Tibial nerve (tissue), 4 donors: Measurements from ENCODE around the gene ZNF738. TPM values are rescaled to one million over a fixed set of nuclear protein-coding genes. Genes with fewer than 3 reads are reported as not detected.
"Not testable (repeated sequence)": the region's sequence is repeated elsewhere in the genome, so short reads cannot be mapped to it uniquely, and the experiment has no call there.

Experiments
- DNase-seq, 2 donors: peaks; one replicate each; pipeline ENCODE4 v3.0.0-alpha.2; 2019; ENCODE audit warnings: low spot score in 2 of 2
- H3K27ac ChIP-seq, 4 donors: fragments of 200-600 bp; sonication (generic) in 3 of 4; one replicate each; pipeline ENCODE4 v1.5.1; 2017 to 2019; ENCODE audit warnings: mild to moderate bottlenecking in 1 of 4
- H3K27me3 ChIP-seq, 2 donors: fragments of 200-600 bp; sonication (generic) in 1 of 2; one replicate each; pipeline versions ENCODE4 v1.5.1 to v1.6.0; 2017 to 2019
- H3K36me3 ChIP-seq, 3 donors: fragments of 200-600 bp; sonication (generic); one replicate each; pipeline ENCODE4 v1.5.1; 2018 to 2019
- H3K4me1 ChIP-seq, 4 donors: fragments of 200-600 bp; sonication (generic) in 3 of 4; one replicate each; pipeline ENCODE4 v1.5.1; 2017 to 2019
- H3K4me3 ChIP-seq, 4 donors: fragments of 200-600 bp; sonication (generic) in 3 of 4; one replicate each; pipeline ENCODE4 v1.5.1; 2017 to 2019; ENCODE audit warnings: mild to moderate bottlenecking in 1 of 4, moderate library complexity in 1 of 4
- H3K9me3 ChIP-seq, 4 donors: fragments of 200-600 bp; sonication (generic) in 3 of 4; one replicate each; pipeline ENCODE4 v1.5.1; 2017 to 2019
- EP300 ChIP-seq, 2 donors: sonication (generic); formaldehyde crosslinking; IDR thresholded peaks; one replicate each; pipeline ENCODE4 v1.6.1; 2017; ENCODE audit warnings: antibody characterized with exemption in 2 of 2, mild to moderate bottlenecking in 1 of 2
- POLR2A ChIP-seq, 2 donors: fragments of 450-650 bp; IDR thresholded peaks; one replicate each; pipeline ENCODE4 v1.6.1; 2017; ENCODE audit warnings: antibody characterized with exemption in 2 of 2, mild to moderate bottlenecking in 2 of 2, moderate library complexity in 2 of 2
- WGBS, 2 donors: methylation state at CpG; one replicate each; pipeline ENCODE4 v1.1.5; 2018; 5-methylcytosine and 5-hydroxymethylcytosine counted together
- total RNA-seq, 4 donors: library from RNA; depleted of rRNA; stranded (reverse); fragments of >200 nt; gene quantifications; one replicate each; pipeline ENCODE4 v1.1.0, GENCODE V29; 2016
- TF ChIP-seq, protein P1 (sequence below), 5 experiments: fragments of 200-600 bp in 3 of 5; fragments of 450-650 bp in 2 of 5; sonication (generic) in 3 of 5; IDR thresholded peaks; one replicate each; pipeline ENCODE4 v1.5.1; 2016 to 2019; ENCODE audit warnings: antibody characterized with exemption in 5 of 5, mild to moderate bottlenecking in 3 of 5, moderate library complexity in 2 of 5

The ZNF738 gene
- total RNA-seq, 4 donors from 2014 or later: 3.3 to 10.2 (median 7.1) TPM

DNA sequence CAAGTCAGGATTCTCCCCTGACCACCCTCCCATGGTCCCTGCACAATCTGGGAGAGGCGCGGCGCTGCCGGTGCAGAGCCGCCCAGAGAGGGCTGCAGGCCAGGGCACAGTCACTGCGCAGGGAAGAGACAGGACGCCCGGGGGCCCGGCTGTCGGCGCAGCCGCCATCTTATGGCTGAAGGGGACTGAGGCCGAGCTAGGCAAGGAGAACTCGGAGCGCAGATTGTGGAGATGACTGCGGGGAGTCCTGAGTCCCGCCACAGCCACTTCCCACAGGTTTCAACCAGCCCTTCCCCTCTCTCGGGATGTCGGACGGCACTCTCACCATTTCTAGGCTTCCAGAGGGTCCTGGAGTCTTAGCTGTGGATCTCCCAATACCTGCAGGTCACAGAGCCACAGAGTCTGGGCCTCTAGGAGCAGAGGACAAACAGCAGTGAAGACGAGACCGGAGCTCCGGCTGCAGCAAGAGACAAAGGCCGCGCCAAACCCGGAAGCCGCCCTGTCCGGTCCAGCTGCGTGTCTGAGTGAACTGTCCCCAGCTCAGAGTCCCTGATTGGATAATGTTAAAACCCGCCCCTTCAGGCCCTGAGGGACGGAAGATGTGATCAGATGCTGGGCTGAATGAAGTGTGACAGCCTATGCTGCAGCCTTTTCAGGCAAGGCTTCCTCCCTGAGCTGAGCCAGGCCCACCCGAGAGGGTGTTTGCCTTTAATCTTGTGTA is 29.8 kb upstream of the ZNF738 start, which contains the start of gene ZNF708:
ZNF708 (minus strand) TSS at position 526 of the 721 bp plus-strand sequence; CDS start at position 328, 198 bp downstream.
- Histone ChIP-seq H3K36me3 (peaks cover 0 to 20% (median 8%) of the 10 kb centered on the region in 3 donors), H3K27me3 (no peaks in the 10 kb centered on the region), H3K27ac (peak within 1 kb of the TSS; percentile 73 to 98 (median 94)), H3K4me3 (peak within 1 kb of the TSS; percentile 50 to 86 (median 70)), H3K4me1 (peaks cover 0 to 28% (median 4%) of the 10 kb centered on the region in 4 donors), H3K9me3 (peaks cover 0 to 5% (median 0%) of the 10 kb centered on the region in 4 donors)
- peak; percentile 83 to 92 for DNase-seq
- peak; percentile 51 to 94 for TF ChIP-seq EP300 (IDR thresholded peaks at IDR 0.05)
- TF ChIP-seq, protein P1, sequence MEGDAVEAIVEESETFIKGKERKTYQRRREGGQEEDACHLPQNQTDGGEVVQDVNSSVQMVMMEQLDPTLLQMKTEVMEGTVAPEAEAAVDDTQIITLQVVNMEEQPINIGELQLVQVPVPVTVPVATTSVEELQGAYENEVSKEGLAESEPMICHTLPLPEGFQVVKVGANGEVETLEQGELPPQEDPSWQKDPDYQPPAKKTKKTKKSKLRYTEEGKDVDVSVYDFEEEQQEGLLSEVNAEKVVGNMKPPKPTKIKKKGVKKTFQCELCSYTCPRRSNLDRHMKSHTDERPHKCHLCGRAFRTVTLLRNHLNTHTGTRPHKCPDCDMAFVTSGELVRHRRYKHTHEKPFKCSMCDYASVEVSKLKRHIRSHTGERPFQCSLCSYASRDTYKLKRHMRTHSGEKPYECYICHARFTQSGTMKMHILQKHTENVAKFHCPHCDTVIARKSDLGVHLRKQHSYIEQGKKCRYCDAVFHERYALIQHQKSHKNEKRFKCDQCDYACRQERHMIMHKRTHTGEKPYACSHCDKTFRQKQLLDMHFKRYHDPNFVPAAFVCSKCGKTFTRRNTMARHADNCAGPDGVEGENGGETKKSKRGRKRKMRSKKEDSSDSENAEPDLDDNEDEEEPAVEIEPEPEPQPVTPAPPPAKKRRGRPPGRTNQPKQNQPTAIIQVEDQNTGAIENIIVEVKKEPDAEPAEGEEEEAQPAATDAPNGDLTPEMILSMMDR (IDR thresholded peaks at IDR 0.05): no peak
- TF ChIP-seq POLR2A (IDR thresholded peaks at IDR 0.05): peak; percentile 83 to 93
- WGBS, 2 donors: 0 to 1% methylated on average over 19 to 29 of the region's 32 CpGs

DNA sequence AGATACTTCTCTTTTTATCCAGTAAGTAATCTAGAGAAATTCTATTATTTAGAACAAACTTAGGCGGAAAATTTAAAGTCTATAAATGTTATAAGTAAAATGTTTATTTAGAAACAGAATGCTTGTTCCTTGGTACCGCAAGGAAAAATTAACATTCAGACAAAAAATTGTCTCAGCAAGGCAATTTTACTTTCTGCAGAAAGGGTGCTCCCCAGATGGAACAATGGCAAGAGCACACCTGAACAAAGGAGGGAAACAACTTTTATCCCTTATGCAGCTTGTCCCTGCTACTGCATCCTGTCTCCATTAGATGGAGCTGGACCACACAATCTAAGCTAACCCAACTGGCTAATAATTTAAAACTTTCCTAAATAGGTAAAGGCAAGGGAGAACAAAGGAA is 23.1 kb upstream of the ZNF738 start:
- Histone ChIP-seq H3K36me3 (no peaks in the 10 kb centered on the region), H3K9me3 (peaks cover 0 to 51% (median 8%) of the 10 kb centered on the region in 4 donors), H3K4me3 (no peak overlapping the region), H3K27ac (no peak overlapping the region), H3K27me3 (no peaks in the 10 kb centered on the region), H3K4me1 (no peaks in the 10 kb centered on the region)
- WGBS, 2 donors: 48 to 74% methylated on average over 2 of the region's 2 CpGs
- no peak for DNase-seq
- TF ChIP-seq, protein P1 (IDR thresholded peaks at IDR 0.05): no peak
- TF ChIP-seq EP300 (IDR thresholded peaks at IDR 0.05): no peak
- TF ChIP-seq POLR2A (IDR thresholded peaks at IDR 0.05): no peak

DNA sequence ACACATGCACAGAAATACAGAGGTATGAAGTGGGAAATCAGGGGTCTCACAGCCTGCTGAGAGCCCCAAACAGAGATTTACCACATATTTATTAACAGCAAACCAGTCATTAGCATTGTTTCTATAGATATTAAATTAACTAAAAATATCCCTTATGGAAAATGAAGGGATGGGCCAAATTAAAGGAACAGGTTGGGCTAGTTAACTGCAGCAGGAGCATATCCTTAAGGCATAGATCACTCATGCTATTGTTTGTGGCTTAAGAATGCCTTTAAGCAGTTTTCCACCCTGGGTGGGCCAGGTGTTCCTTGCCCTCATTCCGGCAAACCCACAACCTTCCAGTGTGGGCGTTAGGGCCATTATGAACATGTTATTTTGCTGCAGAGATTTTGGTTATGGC is 14.0 kb upstream of the ZNF738 start:
- 47 to 50% methylated on average over 2 of the region's 2 CpGs for WGBS, 2 donors
- H3K4me1 ChIP-seq, H3K27ac ChIP-seq: not testable (repeated sequence)

DNA sequence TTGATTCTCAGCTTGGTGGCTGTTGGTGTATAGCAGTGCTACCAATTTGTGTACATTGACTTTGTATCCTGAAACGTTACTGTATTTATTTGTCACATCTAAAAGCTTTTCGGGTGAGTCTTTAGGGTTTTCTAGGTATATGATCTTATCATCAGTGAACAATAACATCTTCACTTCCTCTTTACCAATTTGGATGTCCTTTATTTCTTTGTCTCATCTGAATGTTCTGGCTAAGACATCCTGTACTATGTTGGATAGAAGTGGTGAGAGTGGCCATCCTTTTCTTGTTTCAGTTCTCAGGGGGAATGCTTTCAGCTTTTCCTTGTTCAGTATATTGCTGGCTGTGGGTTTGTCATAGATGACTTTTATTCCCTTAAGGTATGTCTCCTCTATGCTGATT is 6.0 kb upstream of the ZNF738 start:
- no peaks in the 10 kb centered on the region for H3K4me1 ChIP-seq

More for the DNA sequence above, 14.0 kb upstream of the ZNF738 start:
- H3K4me3 ChIP-seq, H3K27me3 ChIP-seq, DNase-seq, H3K36me3 ChIP-seq: not testable (repeated sequence)
- H3K9me3 ChIP-seq: peaks cover 0 to 30% (median 0%) of the 10 kb centered on the region in 4 donors

DNA sequence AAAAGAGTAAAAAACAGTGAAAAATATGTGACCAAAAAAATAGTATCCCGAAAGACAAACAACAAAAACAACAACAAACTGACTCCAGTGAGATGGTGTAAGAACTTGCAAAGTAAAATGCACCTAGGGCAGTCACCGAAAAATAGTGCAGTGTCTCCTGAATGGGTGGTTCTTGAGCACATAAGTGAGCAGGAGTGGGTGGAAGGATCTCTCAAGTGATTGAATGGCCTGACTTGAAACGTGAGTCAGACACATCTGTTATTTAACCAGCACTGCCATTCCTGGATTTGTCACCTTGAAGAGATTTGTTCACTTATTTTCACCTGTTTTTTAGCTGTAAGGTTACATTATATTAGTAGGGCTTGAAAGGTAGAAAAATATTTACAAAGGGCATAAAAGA is 3.5 kb downstream of the ZNF738 start:
- peaks cover 0 to 16% (median 0%) of the 10 kb centered on the region in 4 donors for H3K4me1 ChIP-seq
- no peak overlapping the region for H3K4me3 ChIP-seq
- TF ChIP-seq, protein P1 (IDR thresholded peaks at IDR 0.05): no peak
- TF ChIP-seq EP300 (IDR thresholded peaks at IDR 0.05) (no peak), POLR2A (IDR thresholded peaks at IDR 0.05) (no peak)
- no peaks in the 10 kb centered on the region for H3K27me3 ChIP-seq
- no peak for DNase-seq
- peaks cover 0 to 10% (median 0%) of the 10 kb centered on the region in 4 donors for H3K9me3 ChIP-seq
- no peak overlapping the region for H3K27ac ChIP-seq
- peaks cover 0 to 52% (median 0%) of the 10 kb centered on the region in 3 donors for H3K36me3 ChIP-seq
- 92 to 95% methylated on average over 3 of the region's 3 CpGs for WGBS, 2 donors

More for the DNA sequence above, 6.0 kb upstream of the ZNF738 start:
- Histone ChIP-seq H3K9me3 (peaks cover 0 to 6% (median 0%) of the 10 kb centered on the region in 4 donors), H3K27me3 (no peaks in the 10 kb centered on the region), H3K4me3 (no peak overlapping the region), H3K27ac (no peak overlapping the region), H3K36me3 (no peaks in the 10 kb centered on the region)
- WGBS, 2 donors: 26 to 47% methylated on average over 2 of the region's 2 CpGs
- no peak for DNase-seq
- TF ChIP-seq, protein P1 (IDR thresholded peaks at IDR 0.05): no peak
- TF ChIP-seq EP300 (IDR thresholded peaks at IDR 0.05): no peak
- no peak for TF ChIP-seq POLR2A (IDR thresholded peaks at IDR 0.05)
